GM21381 (cell line): Measurements from ENCODE around the gene NLRP4.
"Not testable (repeated sequence)": the region's sequence is repeated elsewhere in the genome, so short reads cannot be mapped to it uniquely, and the experiment has no call there.

Experiments used
- ATAC-seq: cut with Tn5 transposase; IDR thresholded peaks from one replicate; pipeline ENCODE4 v1.9.1; 2021; ENCODE audit warnings: mild to moderate bottlenecking, moderate library complexity; ENCODE audit not compliant: unreplicated experiment

Gene NLRP4

GRCh38 chr19:55870736-55871135 lies 34.4 kb downstream of the NLRP4 start:
- ATAC-seq: no peak

- no peak for ATAC-seq
Measured at GRCh38 chr19:55877211-55877610, 40.9 kb downstream of the NLRP4 start.

GRCh38 chr19:55882626-55883025 lies 46.3 kb downstream of the NLRP4 start:
- no peak for ATAC-seq

- ATAC-seq: no peak
Measured at GRCh38 chr19:55898911-55899310, 62.6 kb downstream of the NLRP4 start.

- ATAC-seq: no peak
Measured at GRCh38 chr19:55901369-55902079, 65.2 kb downstream of the NLRP4 start.

GRCh38 chr19:55902080-55902751 lies 65.9 kb downstream of the NLRP4 start:
- ATAC-seq: no peak

GRCh38 chr19:55907286-55907685 lies 70.9 kb downstream of the NLRP4 start:
- no peak for ATAC-seq

- no peak for ATAC-seq
Measured at GRCh38 chr19:55907746-55908145, 71.4 kb downstream of the NLRP4 start.

- ATAC-seq: no peak
Measured at GRCh38 chr19:55909801-55910200, 73.5 kb downstream of the NLRP4 start.

GRCh38 chr19:55912916-55913315 lies 76.6 kb downstream of the NLRP4 start:
- no peak for ATAC-seq

- no peak for ATAC-seq
Measured at GRCh38 chr19:55913643-55914268, 77.4 kb downstream of the NLRP4 start.

GRCh38 chr19:55923556-55923955 lies 87.2 kb downstream of the NLRP4 start:
- no peak for ATAC-seq

- no peak for ATAC-seq
Measured at GRCh38 chr19:55927991-55928390, 91.7 kb downstream of the NLRP4 start.

GRCh38 chr19:55929258-55929657 lies 92.9 kb downstream of the NLRP4 start:
- not testable (repeated sequence) for ATAC-seq

GRCh38 chr19:55930996-55931515 lies 94.7 kb downstream of the NLRP4 start:
- no peak for ATAC-seq
